Measurements from ENCODE around the gene RBM20.

- no peak for TF ChIP-seq CTCF (IDR thresholded peaks at IDR 0.05; ENCODE audit: insufficient read depth, low read length)
- no peak for TF ChIP-seq POLR2AphosphoS5 (IDR thresholded peaks at IDR 0.05; ENCODE audit: low read depth)
- TF ChIP-seq REST (IDR thresholded peaks at IDR 0.05; ENCODE audit: insufficient replicate concordance, low read depth) = no peak
- TF ChIP-seq SPI1 (IDR thresholded peaks at IDR 0.05; ENCODE audit: borderline replicate concordance, low read depth) = no peak
- no peak for TF ChIP-seq GABPA (IDR thresholded peaks at IDR 0.05; ENCODE audit: low read depth)
Observed at GRCh38 chr10:110845756-110846620, 201.9 kb downstream of the RBM20 start.
